Stimulated activated CD8-positive, alpha-beta memory T cell treated with anti-CD3 and anti-CD28 coated beads, Interleukin-4, amount 100 ng/mL, for 1 hour (primary cell): ENCODE data around the gene CRYGB.
A peak's percentile ranks its signal among the peaks of the same experiment; 100 is the strongest.

Source experiments
- DNase-seq, 2 donors: peaks; one replicate each; pipeline ENCODE4 v3.0.0-alpha.2; 2020; ENCODE audit warnings: low read depth in 2 of 2, low spot score in 1 of 2

The CRYGB gene, protein sequence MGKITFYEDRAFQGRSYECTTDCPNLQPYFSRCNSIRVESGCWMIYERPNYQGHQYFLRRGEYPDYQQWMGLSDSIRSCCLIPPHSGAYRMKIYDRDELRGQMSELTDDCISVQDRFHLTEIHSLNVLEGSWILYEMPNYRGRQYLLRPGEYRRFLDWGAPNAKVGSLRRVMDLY

GRCh38 chr2:208146006-208146405 is at the start of gene CRYGB:
CRYGB (minus strand) TSS chr2:208146158; CDS start chr2:208146120, 38 bp downstream.
- DNase-seq: no peak

DNA sequence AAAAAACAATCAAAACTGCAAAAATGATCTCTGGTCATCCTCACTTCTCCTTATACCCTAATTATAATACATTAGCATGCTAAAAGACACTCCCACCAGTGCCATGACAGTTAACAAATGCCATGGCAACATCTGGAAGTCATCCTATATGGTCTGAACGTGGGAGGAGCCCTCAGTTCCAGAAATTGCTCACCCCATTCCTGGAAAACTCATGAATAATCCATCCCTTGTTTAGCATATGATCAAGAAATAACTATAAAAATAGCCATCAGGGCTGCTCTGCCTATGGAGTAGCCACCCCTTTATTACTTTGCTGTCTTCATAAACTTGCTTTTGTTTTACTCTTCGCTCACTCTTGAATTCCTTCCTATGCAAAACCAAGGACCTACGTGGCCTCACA is 49.6 kb upstream of the CRYGB start:
- no peak for DNase-seq

DNA sequence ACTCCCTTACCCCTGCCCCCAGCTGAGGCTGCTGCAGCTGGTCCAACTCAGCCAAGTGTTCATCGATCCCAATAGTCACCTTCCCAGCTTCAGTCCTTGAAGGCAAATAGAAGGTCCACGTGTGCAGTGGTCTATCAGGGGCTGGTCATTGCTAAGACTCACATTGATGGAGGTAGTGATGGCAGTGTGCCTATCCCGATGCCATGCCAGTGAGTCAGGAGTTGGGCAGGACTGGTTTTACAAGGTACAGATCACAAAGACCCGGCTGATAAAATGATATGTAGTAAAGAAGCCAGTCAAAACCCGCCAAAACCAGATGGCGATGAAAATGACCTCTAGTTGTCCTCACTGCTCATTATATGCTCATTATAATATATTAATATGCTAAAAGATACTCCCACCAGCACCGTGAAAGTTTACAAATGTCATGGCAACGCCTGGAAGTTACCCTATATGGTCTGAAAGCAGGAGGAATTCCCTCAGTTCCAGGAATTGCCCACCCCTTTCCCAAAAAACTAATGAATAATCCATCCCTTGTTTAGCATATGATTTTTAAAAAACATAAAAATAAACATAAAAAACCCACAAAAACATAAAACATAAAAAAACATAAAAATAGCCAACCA is 46.8 kb upstream of the CRYGB start:
- DNase-seq: no peak

DNA sequence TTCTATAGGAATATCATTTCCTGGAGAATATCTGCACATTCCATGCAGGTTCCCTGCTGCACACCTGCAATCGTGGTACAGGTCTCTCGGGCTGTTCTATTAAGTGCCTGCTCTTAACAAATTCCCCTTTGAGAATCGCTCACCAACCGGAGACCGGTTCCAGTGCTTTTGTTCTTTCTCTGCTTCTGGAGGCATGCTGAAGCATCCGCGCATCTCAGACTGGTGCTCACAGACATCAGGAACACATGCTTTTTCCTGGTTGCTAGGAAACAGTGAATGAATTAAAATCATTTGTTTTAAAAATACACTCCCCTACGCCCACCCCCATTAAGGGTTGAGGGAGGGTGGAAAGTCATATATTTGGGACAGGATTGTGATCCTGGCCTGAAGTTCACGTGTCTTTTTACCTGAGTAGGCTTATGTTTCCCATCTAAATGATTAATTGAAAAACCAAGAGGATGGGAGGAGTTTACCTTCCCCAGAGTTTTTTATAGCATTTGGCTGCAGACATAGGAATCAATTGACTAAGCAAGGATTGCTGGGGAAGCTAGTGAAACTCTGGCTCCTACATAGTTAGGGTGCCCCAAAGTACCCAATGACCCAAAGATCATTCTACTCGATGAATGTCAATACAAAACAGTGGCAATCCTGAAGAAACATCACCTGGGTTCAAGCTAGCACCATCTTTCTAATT is 44.0 kb upstream of the CRYGB start, which contains the start of gene C2orf80:
C2orf80 (minus strand) TSS at position 221 of the 694 bp plus-strand sequence. CDS start 3,044 bp downstream, outside the sequence.
- no peak for DNase-seq

GRCh38 chr2:208189069-208189809 is 43.3 kb upstream of the CRYGB start:
- no peak for DNase-seq

- DNase-seq: no peak
These were observed 40.9 kb upstream of the CRYGB start for GRCh38 chr2:208186893-208187292.

DNA sequence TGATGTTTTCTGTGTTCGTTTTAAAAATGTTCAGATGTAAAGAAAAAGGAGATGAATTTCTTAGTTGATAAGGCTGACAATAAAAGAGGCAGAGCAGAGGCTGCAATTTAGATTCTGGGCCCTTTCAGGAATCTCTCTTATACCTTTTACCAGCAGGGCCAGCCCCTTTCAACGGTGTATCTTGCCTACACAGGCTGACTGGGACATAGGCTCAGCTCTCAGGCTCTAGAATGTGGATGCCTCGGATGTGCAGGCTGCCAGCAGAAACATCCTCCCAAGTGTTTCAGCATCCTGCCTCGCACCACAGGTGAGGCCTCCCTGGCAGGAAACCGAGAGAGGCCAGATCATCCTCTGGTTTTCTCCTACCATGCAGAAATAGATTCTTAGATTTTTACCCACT is 40.5 kb upstream of the CRYGB start:
- DNase-seq: no peak

DNA sequence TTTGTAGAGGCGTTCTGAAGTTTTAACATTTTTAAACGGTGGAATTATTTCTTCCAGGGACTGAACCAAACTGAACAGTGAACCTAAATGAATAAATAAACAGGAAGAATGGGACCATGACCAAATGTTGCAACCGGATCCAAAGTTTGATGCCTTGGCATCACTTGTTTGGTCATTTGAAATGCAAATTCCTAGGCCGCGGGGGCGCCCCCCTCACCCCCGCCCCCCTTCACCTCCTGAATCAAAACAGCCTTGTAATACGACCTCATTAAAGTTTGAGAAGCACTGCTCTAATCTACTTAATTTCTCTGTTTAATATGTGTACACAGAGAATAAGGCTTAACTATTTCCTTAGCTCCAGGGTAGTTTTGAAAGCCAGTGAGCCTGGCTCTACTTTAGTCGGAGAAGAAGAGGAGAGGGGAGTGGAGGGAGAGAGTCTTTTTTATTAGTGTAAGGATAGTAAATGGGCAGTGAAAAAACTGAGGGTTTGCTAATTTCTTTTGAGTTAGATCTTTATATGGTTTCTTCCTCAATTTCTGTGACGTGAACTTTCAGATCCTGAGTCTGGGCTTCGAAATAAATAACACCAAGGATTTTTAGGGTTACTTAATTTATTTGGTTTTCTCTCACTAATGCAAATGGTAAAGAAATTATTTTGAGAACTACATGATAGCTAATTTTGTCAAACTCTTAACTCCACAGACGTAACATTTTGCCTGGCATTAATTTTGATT is 38.2 kb upstream of the CRYGB start:
- DNase-seq: no peak

DNA sequence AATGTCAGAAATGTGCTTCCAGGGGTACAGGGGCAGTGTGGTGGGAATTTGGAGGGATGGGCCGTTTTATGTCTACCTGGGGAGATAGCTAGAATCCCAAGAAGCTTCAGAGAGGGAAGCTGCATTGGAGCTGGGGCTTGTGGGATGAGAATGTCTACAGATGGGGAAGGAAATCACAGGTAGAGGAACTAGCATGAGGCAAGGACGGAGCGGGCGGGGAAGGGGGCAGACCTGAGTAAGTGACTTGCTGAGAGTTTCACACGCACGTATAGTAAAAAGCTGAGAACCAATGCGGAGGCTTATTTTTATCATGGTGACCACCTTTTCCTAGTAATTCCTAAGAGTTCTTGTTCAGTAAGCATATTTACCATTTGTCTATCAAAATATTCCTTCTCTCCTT is 37.6 kb upstream of the CRYGB start:
- DNase-seq: no peak

GRCh38 chr2:208182835-208183234 is 36.9 kb upstream of the CRYGB start:
- no peak for DNase-seq

DNA sequence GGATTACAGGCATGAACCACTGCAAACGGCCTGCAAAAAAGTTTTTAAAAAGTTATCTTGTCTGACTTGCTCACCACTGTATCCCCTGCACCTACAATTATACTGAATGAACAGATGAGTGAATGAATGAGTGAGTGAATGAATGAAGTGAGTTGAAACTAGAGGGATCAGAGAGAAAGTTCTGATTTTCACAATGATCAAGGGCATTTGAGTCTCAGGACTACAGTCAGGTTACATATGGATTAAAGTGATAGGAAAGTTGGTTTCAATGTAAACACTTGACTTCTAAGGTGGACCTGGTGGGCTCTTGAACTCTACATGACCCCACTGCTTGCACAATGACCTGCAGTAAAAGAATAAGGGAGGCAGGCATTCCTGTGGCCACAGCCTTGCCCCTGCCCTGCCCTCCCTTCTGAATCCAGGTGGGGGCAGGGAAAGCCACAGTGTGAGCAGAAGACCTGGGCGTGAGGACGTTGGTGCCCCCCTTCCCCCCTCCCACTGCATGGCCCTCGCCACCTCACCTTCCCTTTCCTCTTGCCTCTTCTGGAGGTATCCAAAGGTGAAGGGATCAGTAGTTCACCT is 33.2 kb upstream of the CRYGB start:
- DNase-seq: no peak

DNA sequence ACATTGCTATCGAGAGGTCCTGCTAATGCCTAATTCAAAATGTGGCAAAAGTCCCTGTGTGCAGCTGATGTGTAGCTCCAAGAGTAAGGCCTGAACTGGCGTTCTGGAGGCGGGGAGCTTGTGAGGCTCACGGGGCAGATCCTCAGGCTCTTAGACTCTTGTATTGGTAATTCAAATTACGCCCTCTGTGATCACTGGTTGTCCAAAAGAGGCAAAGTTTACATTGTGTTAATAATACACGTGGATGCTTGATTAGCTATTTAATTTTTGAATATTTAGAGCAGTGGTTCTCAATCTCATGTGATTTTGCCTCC is 29.8 kb upstream of the CRYGB start:
- DNase-seq: no peak

- peak; percentile 16 to 31 for DNase-seq
These were observed 29.3 kb upstream of the CRYGB start for GRCh38 chr2:208175069-208175839.

- DNase-seq: no peak
These were observed 28.2 kb upstream of the CRYGB start for GRCh38 chr2:208174144-208174543.

GRCh38 chr2:208172125-208172524 is 26.2 kb upstream of the CRYGB start:
- no peak for DNase-seq

DNA sequence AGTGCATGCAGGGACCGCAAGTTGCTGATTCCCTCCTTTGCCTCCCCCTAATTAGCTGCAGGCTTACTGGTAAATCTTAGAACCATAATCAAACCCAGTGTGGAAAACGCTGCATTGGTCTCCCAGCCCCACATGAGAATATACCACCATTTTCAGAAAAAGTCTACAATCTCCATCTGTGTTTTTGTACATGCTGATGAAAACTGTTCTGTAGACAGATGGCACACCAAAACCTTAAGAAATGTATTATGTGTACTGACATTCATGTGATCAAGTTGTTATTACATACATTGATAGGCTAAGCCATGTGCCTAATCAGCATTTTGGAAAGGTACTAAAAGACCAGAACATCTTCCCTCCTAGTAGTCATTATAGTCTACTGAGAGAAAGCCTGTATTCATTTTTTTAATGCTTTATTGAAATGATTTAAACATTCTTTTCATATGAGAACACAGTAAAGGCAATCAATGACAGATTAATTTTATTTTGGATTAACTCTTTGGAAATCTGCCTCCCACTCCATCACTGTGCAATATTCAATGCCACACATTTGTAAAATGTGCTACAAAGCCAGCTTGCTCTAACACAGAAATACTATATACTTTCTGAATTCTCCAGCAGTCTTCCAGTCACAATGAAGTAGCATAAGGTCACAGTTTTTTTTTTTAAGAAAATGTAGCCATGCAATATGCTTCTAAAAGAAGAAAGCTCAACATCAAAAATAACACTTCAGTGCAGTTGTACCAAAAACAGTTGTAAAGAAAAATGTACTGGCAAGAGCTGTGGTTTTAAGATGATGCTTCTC is 19.2 kb upstream of the CRYGB start:
- no peak for DNase-seq

DNA sequence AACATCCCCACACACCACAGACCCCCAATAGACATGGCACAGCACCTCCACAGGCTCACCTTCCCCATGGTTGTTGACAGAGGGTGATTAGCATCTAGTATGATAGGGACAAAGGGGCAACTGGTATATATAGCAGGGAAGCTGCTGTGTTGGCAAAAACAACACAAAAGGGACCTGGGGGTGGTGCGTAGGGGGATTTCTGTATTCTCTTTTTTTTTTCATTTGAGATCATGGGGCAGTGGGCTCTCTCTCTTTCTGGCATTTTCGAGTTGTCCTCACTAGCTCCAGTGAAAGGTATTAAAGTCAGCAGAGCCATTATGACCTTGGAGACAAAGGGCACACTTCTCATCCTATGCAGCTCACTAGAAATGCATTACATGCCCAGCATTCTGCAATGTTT is 17.5 kb upstream of the CRYGB start, which contains the start of gene CRYGA:
CRYGA (minus strand) TSS at position 101 of the 400 bp plus-strand sequence; CDS start at position 68, 33 bp downstream.
- no peak for DNase-seq

GRCh38 chr2:208156439-208156838 is 10.5 kb upstream of the CRYGB start:
- no peak for DNase-seq

- no peak for DNase-seq
These were observed 7.2 kb upstream of the CRYGB start for GRCh38 chr2:208153156-208153555.
